Suprapubic skin (tissue), 3 donors: ENCODE data around the gene CXXC1.

Source experiments
- POLR2A ChIP-seq, 2 donors: fragments of 450-650 bp; IDR thresholded peaks; one replicate each; pipeline ENCODE4 v1.6.1; 2017; ENCODE audit warnings: antibody characterized with exemption in 2 of 2, mild to moderate bottlenecking in 2 of 2, moderate library complexity in 2 of 2
- TF ChIP-seq, protein P1 (sequence below), 2 donors: fragments of 200-600 bp in 1 of 2; fragments of 450-650 bp in 1 of 2; sonication (generic) in 1 of 2; IDR thresholded peaks; one replicate each; pipeline ENCODE4 v1.5.1; 2016 to 2019; ENCODE audit warnings: antibody characterized with exemption in 2 of 2, mild to moderate bottlenecking in 1 of 2, moderate library complexity in 1 of 2

DNA sequence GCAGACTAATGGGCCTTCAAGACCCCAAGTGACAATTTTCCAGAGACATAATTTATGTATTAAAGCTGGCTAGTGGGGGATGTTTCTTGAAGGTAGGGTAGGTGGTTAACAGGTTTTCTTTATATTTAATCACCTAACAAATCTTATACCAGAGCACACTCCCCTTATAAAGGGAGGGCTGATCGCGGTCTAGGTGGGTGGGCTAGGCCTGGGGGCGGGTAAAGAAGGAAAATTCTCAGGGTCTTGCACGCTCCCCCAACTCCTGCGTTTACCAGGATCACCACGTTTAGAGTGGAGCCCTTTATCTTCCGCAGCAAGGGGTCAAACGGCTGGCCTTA, 19.9 kb upstream of the CXXC1 start:
- TF ChIP-seq, protein P1, sequence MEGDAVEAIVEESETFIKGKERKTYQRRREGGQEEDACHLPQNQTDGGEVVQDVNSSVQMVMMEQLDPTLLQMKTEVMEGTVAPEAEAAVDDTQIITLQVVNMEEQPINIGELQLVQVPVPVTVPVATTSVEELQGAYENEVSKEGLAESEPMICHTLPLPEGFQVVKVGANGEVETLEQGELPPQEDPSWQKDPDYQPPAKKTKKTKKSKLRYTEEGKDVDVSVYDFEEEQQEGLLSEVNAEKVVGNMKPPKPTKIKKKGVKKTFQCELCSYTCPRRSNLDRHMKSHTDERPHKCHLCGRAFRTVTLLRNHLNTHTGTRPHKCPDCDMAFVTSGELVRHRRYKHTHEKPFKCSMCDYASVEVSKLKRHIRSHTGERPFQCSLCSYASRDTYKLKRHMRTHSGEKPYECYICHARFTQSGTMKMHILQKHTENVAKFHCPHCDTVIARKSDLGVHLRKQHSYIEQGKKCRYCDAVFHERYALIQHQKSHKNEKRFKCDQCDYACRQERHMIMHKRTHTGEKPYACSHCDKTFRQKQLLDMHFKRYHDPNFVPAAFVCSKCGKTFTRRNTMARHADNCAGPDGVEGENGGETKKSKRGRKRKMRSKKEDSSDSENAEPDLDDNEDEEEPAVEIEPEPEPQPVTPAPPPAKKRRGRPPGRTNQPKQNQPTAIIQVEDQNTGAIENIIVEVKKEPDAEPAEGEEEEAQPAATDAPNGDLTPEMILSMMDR (IDR thresholded peaks at IDR 0.05), result no peak
- no peak for TF ChIP-seq POLR2A (IDR thresholded peaks at IDR 0.05)
